ENCODE measurements around the gene CDK6. TPM values are rescaled to one million over a fixed set of nuclear protein-coding genes. Genes with fewer than 3 reads are reported as not detected.
"Not testable (repeated sequence)": the region's sequence is repeated elsewhere in the genome, so short reads cannot be mapped to it uniquely, and the experiment has no call there.

CDK6 gene
- total RNA-seq, 1 experiment from 2014 or later = 30.7 TPM

DNA sequence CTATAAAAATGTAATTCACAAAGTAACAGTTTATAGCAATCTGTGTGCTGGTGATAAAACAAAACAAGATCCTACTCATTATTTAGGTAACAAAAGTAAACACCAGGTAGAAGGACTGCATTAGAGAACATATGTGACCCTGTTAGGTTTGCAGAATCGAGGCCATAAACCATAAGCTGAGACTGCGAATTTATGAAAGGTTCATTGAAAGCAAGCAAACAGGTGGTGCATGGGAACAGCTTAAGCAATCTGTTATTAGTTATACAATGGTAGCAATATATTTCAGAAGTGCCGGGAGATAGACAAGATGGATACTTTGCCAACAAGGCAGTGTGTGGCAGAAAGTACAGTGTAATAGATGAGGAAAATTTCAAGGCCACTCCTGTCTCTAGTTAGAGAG, 222.7 kb downstream of the CDK6 start:
- Histone ChIP-seq H3K4me3 (no peak overlapping the region), H3K9me3 (no peaks in the 10 kb centered on the region), H3K27me3 (no peaks in the 10 kb centered on the region), H3K36me3 (peaks cover 29% of the 10 kb centered on the region)
- DNase-seq = no peak

DNA sequence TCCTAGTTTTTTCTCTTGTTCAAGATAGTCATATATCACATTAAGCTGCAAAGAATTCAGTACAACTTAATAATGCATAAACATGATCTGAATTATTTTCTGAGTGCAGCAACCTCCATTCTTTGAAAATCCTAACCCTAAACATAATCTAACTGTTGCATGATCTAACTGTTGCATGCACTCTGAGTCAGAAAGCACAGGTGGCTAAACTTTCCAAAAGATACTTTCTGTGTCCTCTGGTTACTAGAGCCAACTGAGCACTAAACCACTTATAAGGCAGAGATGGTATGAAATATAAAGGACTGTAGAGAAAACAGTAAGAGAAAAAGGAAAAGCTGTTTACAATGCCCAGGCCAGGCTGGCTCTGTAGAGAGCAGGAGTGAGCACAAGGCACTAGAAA, 223.2 kb downstream of the CDK6 start:
- Histone ChIP-seq H3K27me3 (no peaks in the 10 kb centered on the region), H3K36me3 (peaks cover 29% of the 10 kb centered on the region), H3K9me3 (no peaks in the 10 kb centered on the region), H3K4me3 (no peak overlapping the region)
- DNase-seq = no peak

DNA sequence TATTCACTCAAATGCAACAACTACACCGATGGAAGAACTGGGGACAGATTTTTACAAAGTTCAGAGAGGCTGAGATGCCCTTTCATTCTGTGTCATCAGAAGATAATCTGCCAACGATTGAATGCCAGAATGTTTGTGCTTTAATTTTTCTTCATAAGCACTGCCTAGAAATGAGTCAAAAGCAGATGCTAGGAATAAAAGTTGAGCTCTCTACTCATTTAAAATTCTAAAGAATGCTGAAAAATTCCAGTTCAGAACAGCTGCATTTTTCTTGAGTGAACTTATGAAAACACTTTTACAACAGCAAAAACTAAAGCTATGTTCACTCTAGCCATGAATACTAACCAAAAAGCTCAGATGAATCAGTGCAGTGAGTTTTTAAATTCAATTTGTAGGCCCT, 223.9 kb downstream of the CDK6 start:
- DNase-seq = no peak
- H3K9me3 ChIP-seq = no peaks in the 10 kb centered on the region
- H3K36me3 ChIP-seq = peaks cover 27% of the 10 kb centered on the region
- no peak overlapping the region for H3K4me3 ChIP-seq
- H3K27me3 ChIP-seq = no peaks in the 10 kb centered on the region

DNA sequence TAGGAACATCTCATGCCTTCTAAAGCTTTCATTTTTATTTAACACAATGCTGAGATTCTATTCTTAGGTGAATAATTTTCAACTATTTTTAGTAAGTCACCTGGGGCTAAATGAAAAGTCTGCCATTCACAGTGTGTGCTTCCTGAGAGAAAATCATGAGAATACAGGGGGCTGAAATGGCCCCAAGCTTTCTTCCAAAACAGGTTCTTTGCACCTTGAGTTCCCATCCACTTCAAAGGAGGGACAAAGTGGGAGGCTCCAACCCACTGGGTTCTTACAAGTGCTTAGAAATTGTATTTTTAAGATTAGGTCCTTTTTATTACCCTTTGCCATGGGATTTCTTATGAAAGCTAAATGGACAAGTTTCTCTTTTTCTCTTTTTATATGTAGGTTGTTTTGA, 224.6 kb downstream of the CDK6 start:
- H3K9me3 ChIP-seq = no peaks in the 10 kb centered on the region
- no peaks in the 10 kb centered on the region for H3K27me3 ChIP-seq
- no peak for DNase-seq
- no peak overlapping the region for H3K4me3 ChIP-seq
- peaks cover 21% of the 10 kb centered on the region for H3K36me3 ChIP-seq

DNA sequence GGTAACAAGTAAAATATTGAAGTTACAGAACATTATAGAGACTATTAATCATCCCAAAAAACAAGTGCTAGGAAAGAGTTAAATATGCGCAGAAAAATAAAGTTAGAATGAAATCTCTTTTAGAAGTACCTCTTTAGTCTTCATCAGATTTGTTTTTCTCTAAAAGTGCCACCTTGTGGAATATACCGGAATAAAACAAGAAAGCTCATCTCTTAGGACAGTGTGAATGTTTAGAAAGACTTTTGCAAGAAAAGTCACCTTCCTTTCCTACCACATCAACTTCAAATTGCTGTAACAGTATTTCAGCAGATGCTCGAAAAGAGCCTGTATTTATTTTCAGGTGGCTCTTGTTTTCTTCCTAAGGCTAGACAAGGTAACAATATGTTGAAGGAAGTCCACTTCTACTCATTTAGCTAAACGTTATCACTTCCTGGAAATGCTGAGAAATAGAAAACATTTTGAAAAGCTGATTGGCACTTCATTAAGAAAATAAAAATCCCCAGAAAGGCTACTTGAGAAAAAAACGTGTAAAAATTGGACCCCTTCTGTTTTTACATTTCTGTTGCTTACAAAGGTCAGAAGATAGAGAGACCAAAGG, 226.4 kb downstream of the CDK6 start:
- no peak overlapping the region for H3K4me3 ChIP-seq
- H3K36me3 ChIP-seq = peaks cover 14% of the 10 kb centered on the region
- no peaks in the 10 kb centered on the region for H3K9me3 ChIP-seq
- H3K27me3 ChIP-seq = no peaks in the 10 kb centered on the region
- no peak for DNase-seq

DNA sequence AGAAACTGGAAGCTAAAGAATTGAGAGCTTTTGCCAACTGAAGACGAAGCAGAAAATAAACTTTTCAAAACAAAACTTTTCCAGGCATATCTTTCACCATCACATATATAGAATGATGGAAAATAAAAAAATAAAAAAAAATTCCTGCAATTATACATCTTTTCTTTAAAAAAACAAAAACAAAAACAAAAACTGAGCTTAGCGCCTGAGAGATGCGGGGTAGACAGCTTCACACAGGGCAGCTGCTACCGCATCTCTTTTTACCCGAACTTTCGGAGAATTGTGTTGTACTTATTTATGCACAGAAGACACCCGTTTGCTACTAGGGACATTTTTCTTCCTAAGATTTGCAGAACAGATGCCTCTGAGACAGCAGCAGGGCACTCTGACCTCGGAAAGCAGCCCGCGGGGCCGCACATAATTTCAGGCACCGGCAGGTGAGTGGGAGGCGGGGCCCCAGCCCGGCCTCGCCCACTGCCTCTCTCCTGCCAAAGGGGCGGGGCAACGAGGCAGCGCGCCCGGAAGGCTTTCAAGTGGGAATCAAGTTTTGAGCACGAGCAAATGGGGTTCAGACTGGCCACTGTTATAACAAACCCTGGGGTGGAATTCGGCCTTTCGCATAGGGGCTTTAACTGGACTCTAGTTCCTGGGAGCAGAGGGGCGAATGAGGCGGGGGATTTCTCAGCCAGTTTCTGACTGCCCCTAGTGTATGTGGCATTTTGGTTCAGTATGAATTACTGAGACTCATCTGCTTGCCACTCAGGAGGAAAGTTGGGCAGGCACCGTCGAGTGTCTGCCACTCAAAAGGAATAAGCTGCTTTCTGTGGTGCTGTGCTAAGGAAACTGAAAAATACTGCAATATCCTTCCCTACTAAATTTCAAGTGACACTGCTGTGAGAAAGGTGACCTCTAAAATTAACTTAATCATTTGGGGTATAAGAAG, 227.7 kb downstream of the CDK6 start:
- DNase-seq = no peak
- H3K4me3 ChIP-seq = no peak overlapping the region
- H3K27me3 ChIP-seq = no peaks in the 10 kb centered on the region
- no peaks in the 10 kb centered on the region for H3K9me3 ChIP-seq
- H3K36me3 ChIP-seq = peaks cover 6% of the 10 kb centered on the region

DNA sequence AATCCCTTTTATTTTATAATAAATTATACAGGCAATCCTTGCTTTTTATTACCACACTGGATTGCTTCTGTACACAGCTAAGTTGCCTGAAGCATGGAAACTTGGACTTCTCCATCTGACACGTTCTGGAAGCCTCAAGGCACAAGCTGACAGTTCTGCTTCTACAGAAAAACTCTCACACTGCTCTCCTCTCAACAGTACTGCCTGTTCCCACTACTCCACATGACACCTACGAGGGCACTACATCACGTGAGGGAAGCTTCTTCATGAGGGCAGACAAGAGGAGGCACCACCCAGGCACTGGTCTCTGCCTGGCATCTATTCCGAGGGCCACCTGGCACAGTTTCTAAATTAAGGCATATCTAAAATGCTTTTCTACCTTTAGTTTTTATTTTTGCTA, 229.4 kb downstream of the CDK6 start:
- Histone ChIP-seq H3K27me3 (no peaks in the 10 kb centered on the region), H3K4me3 (no peak overlapping the region), H3K36me3 (peaks cover 2% of the 10 kb centered on the region; the same call in 1 of the 2 replicates), H3K9me3 (no peaks in the 10 kb centered on the region)
- no peak for DNase-seq

DNA sequence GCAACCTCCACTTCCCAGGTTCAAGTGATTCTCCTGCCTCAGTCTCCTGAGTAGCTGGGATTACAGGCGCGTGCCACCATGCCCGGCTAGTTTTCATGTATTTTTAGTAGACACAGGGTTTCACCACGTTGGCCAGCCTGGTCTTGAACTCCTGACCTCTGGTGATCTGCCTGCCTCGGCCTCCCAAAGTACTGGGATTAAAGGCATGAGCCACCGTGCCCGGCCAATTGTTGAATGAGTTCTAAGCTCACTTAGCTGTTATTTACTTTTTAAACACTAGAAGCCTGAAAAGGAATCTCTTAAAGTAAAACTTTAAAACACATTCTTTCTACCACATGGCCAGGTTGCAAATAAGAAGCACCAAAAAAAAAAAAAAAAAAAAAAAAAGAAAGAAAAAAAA, 231.9 kb downstream of the CDK6 start:
- H3K36me3 ChIP-seq, H3K4me3 ChIP-seq, H3K27me3 ChIP-seq, H3K9me3 ChIP-seq, DNase-seq: not testable (repeated sequence)

DNA sequence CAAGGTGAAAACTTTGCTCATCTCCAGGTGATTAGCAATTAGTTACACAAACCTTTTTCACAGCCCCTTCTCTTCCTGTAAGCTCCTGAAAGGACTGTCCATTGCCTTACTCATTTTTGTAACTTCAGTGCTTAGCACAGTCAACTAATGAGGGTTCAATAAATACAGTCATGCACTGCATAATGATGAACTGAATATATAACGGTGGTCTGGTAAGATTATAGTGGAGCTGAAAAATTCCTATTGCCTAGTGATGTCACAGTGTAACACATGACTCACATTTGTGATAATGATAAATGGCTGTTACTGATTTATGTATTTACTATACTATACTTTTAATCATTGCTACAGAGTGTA, 233.3 kb downstream of the CDK6 start:
- no peaks in the 10 kb centered on the region for H3K9me3 ChIP-seq
- no peak for DNase-seq
- H3K27me3 ChIP-seq = no peaks in the 10 kb centered on the region
- peaks cover 2% of the 10 kb centered on the region; the same call in 1 of the 2 replicates for H3K36me3 ChIP-seq
- H3K4me3 ChIP-seq = no peak overlapping the region

DNA sequence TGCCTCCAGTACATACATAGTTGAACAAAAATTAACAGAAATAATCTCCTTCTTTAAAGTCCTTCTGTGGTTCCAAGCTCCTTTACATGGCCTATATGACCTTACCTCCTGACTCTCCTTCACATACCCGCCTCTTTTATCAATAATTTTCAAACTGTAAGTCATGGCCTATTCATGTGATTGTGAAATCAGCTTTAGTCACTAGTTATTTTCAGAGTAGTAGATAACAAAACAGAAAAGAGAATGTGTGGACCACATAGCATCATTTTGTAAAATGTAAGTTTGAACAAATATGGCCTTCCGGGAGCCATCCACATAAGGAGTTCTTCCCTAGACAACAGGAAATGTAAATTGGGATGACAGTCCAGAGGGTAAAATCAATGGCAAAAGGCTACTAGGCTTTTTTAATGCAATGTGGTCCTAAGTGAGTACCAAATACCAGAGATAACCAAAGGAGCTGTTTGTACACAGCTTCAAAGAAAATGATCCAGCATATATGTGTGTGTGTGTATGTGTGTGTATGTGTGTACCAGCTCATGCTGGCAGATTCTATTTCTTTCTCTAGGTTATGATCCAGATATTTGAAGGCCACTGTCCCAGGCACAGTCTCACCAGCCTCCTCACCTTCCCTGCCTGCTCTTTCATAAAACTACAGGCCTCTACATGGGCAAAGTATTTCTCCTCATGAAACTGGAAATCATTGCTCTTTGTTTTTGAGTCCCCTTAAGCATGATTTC, 233.9 kb downstream of the CDK6 start:
- Histone ChIP-seq H3K4me3 (no peak overlapping the region), H3K36me3 (peaks cover 2% of the 10 kb centered on the region; the same call in 1 of the 2 replicates), H3K27me3 (no peaks in the 10 kb centered on the region), H3K9me3 (no peaks in the 10 kb centered on the region)
- DNase-seq = no peak

DNA sequence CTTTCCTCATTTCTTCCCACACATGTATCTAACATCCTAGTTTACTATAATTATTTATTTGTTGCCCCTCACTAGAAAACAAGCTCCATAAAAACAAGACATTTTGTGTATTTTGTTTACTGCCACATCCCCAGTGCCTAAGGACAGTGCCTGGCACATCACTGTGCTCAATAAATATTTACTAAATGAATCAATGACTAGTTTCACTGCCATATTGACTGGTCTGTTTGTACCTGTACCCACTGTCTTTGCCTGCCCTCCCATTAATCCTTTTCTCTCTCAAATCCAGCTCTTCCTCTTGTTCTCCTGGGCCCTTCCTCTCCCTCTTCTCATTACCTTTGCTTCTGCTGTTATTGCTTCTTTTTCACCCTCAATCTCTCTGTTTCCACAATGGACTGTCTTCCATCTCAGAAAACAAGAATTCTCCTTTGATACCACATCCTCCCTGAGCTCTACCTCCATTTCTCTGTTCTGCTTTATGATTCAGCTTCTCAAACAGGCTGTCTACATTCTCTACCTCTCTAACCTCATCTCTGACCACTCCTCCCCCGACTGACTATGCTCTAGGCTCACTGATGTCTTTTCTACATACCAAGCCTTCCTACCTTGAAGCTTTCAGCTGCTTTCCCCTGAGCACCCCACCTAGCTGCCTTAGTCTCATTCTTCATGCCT, 237.9 kb downstream of the CDK6 start:
- H3K27me3 ChIP-seq = no peaks in the 10 kb centered on the region
- DNase-seq = no peak
- no peaks in the 10 kb centered on the region for H3K36me3 ChIP-seq
- H3K4me3 ChIP-seq = no peak overlapping the region
- no peaks in the 10 kb centered on the region for H3K9me3 ChIP-seq

DNA sequence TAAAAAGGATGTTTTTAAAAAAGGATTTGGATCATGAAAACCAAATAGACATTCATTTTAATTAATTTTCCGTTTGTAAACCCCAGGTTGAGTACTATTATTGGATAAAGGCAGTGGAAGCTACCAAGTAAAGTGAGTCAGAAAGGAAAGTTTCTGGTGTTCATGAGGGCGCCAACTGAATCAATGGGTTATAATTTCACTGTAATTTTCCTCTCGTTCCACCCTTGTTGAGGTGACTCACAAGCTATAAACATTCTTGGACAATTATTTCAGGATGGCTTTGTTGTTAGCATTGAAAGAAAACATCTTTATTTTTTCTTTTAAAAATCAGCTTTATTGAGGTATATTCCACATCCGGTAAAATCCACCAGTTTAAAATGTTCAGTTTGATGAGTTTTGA, 241.1 kb downstream of the CDK6 start:
- H3K4me3 ChIP-seq = no peak overlapping the region
- peak; percentile 14 for DNase-seq

DNA sequence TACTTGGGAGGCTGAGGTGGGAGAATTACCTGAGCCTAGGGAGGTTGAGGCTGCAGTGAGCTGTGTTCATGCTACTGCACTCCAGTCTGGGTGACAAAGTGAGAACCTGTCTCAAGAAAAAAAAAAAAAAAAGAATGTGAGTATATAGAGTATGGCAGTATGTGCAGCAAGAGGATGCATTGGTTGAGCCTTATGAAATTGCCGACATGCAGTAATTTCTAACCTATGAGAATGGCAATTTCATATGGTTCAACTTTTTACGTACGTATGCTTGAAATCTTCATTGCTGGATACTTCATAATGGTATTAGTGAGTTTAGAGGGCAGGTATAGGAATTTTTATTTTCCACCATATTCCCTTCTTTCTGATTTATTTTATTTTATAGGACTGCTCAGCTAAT, 241.6 kb downstream of the CDK6 start:
- Histone ChIP-seq H3K36me3 (no peaks in the 10 kb centered on the region), H3K27me3 (no peaks in the 10 kb centered on the region), H3K4me3 (no peak overlapping the region), H3K9me3 (no peaks in the 10 kb centered on the region)
- no peak for DNase-seq

More for the DNA sequence above, 241.1 kb downstream of the CDK6 start:
- H3K36me3 ChIP-seq = no peaks in the 10 kb centered on the region
- H3K9me3 ChIP-seq = no peaks in the 10 kb centered on the region
- no peaks in the 10 kb centered on the region for H3K27me3 ChIP-seq

DNA sequence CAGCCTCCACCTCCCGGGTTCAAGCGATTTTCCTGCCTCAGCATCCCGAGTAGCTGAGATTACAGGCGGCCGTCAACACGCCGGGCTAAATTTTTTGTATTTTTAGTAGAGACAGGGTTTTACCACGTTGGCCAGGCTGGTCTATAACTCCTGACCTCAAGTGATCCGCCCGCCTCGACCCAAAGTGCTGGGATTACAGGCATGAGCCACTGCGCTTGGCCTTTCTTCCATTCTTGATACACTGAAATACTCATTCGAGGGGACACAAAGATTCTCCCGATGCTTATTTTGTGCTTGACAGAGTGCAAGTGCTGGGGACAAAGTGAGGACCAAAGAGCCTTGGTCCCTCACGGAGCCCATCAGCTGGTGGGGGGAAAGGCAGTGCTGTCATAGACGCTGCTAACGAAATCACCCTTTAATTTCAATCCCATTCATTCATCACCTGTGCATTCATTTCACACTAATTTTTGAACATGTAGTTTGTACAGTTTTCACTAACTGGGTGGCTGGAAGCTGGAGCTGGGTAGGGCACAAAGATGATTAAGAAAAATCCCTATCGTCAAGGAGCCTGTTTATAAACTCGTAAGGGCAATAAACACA, 245.6 kb downstream of the CDK6 start:
- Histone ChIP-seq H3K27me3 (no peaks in the 10 kb centered on the region), H3K9me3 (no peaks in the 10 kb centered on the region), H3K36me3 (no peaks in the 10 kb centered on the region; the same call in 1 of the 2 replicates), H3K4me3 (peak overlapping the region; percentile 79)
- DNase-seq = peak; percentile 2

DNA sequence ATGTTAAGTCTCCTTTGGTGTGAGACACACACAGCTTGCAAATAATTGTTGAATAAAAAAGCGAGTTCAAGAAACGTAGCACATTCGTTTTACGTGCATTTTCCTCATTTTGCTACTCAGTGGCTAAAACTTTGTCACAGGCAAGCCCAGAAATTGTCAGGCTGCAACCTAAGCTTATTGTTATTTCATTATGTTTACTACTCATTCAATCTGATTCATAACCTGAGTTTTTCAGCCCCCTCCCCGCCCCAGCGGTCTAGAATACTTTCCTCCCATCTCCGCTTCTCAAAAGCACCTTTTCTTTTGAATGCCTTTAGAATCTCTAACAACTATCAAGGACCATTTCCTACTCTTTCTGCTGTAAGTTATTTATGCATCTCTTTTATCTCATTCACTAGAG, 247.3 kb downstream of the CDK6 start:
- peaks cover 2% of the 10 kb centered on the region; the same call in 1 of the 2 replicates for H3K36me3 ChIP-seq
- peak overlapping the region; percentile 79 for H3K4me3 ChIP-seq
- H3K27me3 ChIP-seq = no peaks in the 10 kb centered on the region
- H3K9me3 ChIP-seq = no peaks in the 10 kb centered on the region
- DNase-seq = no peak

DNA sequence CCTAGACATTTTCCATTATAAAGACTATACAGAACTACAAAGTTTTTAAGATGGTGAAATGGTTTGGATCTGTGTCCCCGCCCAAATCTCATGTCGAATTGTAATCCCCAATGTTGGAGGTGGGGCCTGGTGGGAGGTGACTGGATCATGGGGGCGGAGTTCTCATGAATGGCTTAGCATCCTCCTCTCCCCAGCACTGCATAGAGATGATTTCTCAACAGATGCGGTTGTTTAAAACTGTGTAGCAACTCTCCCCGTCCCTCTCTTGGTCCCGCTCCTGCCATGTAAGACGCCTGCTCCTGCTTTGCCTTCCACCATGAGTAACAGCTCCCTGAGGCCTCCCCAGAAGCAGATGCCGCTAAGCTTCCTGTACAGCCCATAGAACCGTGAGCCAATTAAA, 247.8 kb downstream of the CDK6 start:
- Histone ChIP-seq H3K27me3 (no peaks in the 10 kb centered on the region), H3K4me3 (peak overlapping the region; percentile 79), H3K9me3 (no peaks in the 10 kb centered on the region), H3K36me3 (peaks cover 2% of the 10 kb centered on the region; the same call in 1 of the 2 replicates)
- DNase-seq = peak; percentile 2

All from MG63 (cell line).